HFF-Myc (cell line): ENCODE data around the gene ATP2A3.
"Not testable (repeated sequence)": the region's sequence is repeated elsewhere in the genome, so short reads cannot be mapped to it uniquely, and the experiment has no call there.

Experiments
- DNase-seq: peaks from one replicate; pipeline ENCODE4 v3.0.0-alpha.2; 2011; ENCODE audit warnings: low read depth; ENCODE audit errors: extremely low read depth
- H3K4me3 ChIP-seq: replicated peaks from 2 replicates; pipeline ENCODE4 v1.5.1; 2011; ENCODE audit warnings: low read depth, mild to moderate bottlenecking, control low read depth, low read length
- CTCF ChIP-seq: IDR thresholded peaks from 2 replicates; pipeline ENCODE4 v1.5.1; 2012; ENCODE audit warnings: mild to moderate bottlenecking, low read depth, low read length, control low read depth; ENCODE audit errors: missing control alignments

ATP2A3 gene

DNA sequence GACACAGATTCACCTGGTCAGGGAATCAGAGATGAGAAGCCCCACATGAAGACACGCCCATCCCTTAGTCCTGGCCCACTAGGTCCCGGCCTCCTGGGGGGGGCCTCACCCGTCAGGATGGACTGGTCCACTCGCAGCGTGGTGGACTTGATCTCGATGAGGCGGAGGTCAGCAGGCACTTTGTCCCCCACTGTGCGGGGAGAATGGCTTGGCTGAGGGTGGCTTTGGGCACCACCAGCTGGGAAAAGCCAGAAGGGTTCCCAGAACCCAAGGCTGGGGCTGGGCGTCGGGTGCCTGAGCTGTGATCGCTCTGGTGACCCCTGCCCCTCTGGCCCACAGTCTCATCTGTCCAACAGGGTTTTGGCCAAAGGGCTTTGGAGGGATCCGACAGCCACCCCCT, 13.7 kb downstream of the ATP2A3 start:
- no peak for DNase-seq
- no peak overlapping the region for H3K4me3 ChIP-seq
- TF ChIP-seq CTCF, result no peak

GRCh38 chr17:3949418-3949817, 14.8 kb downstream of the ATP2A3 start:
- H3K4me3 ChIP-seq, result no peak overlapping the region
- no peak for TF ChIP-seq CTCF
- no peak for DNase-seq

GRCh38 chr17:3948551-3948950, 15.7 kb downstream of the ATP2A3 start:
- not testable (repeated sequence) for DNase-seq, H3K4me3 ChIP-seq

DNA sequence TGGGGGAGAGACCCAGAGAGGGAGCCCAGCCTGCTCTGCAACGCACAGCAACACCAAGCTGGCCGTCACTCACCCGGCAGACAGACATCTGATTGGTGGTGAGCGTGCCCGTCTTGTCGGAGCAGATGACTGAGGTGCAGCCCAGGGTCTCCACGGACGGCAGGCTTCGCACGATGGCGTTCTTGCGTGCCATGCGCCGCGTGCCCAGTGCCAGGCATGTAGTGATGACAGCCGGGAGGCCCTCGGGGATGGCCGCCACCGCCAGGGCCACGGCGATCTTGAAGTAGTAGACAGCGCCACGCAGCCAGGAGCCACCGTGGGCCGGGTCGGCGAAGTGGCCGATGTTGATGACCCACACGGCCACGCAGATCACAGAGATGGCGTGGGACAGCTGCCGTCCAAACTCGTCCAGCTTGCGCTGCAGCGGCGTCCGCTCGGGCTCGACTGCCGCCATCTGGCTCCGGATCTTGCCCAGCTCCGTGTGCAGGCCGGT, 16.9 kb downstream of the ATP2A3 start:
- H3K4me3 ChIP-seq, result no peak overlapping the region
- DNase-seq, result no peak
- TF ChIP-seq CTCF, result no peak

DNA sequence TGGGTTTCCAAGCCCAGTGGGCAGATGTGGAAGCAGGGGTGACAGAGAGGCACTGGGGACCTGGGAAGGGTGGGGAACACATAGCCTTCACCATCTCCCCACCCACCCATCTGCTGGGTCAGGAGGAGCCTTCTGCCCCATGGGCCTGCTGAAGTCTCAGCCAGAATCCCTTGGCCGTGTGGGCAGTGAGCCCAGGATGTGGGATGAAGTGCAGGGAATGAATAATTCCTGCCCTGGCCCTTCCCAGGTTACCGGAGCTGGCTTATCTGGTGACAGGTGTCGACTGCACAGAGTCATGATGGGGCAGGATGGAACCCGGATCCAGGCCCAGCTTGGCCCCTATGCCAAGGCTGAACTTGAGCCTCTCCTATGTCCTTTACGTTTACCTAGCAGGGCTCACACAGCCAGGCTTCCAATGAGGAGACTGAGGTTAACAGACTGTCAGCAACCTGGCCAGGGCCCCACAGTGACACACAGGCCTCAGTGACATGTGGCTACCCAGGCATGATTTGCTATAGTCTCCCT, 17.5 kb downstream of the ATP2A3 start:
- H3K4me3 ChIP-seq, result no peak overlapping the region
- TF ChIP-seq CTCF, result no peak
- no peak for DNase-seq

- peak overlapping the region; percentile 42 for H3K4me3 ChIP-seq
- DNase-seq, result no peak
- TF ChIP-seq CTCF, result no peak
Observed at GRCh38 chr17:3944485-3945388, 19.5 kb downstream of the ATP2A3 start.

GRCh38 chr17:3943240-3943891, 20.9 kb downstream of the ATP2A3 start:
- TF ChIP-seq CTCF, result no peak
- no peak for DNase-seq
- no peak overlapping the region for H3K4me3 ChIP-seq
